Right atrium auricular region (tissue), 2 donors: ENCODE data around the gene SNX24. TPM values are rescaled to one million over a fixed set of nuclear protein-coding genes. Genes with fewer than 3 reads are reported as not detected.

ENCODE experiments used
- DNase-seq: peaks from one replicate; pipeline ENCODE4 v3.0.0-alpha.2; 2019; ENCODE audit warnings: low spot score
- H3K27ac ChIP-seq, 2 donors: fragments of 200-600 bp; sonication (generic); 1 replicate in 1 of 2; 2 replicates in 1 of 2; pipeline ENCODE4 v1.5.1; 2016 to 2019
- H3K27me3 ChIP-seq, 2 donors: fragments of 200-600 bp; sonication (generic); one replicate each; pipeline versions ENCODE4 v1.5.1 to v1.6.0; 2017 to 2019
- H3K36me3 ChIP-seq: fragments of 200-600 bp; sonication (generic); one replicate; pipeline ENCODE4 v1.5.1; 2016
- H3K4me1 ChIP-seq, 2 donors: fragments of 200-600 bp; sonication (generic); one replicate each; pipeline versions ENCODE4 v1.5.1 to v1.6.0; 2017 to 2019
- H3K4me3 ChIP-seq, 2 donors: fragments of 200-600 bp; sonication (generic); 1 replicate in 1 of 2; 2 replicates in 1 of 2; pipeline ENCODE4 v1.5.1; 2017 to 2019; ENCODE audit warnings: mild to moderate bottlenecking in 1 of 2, moderate library complexity in 1 of 2
- H3K9me3 ChIP-seq, 2 donors: fragments of 200-600 bp; sonication (generic); one replicate each; pipeline ENCODE4 v1.5.1; 2019
- CTCF ChIP-seq, 2 donors: fragments of 200-600 bp; sonication (generic); IDR thresholded peaks; one replicate each; pipeline ENCODE4 v1.5.1; 2019; ENCODE audit warnings: antibody characterized with exemption in 2 of 2
- total RNA-seq, 2 donors: library from RNA; depleted of rRNA; stranded (reverse); fragments of >200 nt; gene quantifications; one replicate each; pipeline ENCODE4 v1.1.0, GENCODE V29; 2016

Gene SNX24
- total RNA-seq, 2 donors from 2014 or later: 10.8 to 13.2 TPM

- Histone ChIP-seq H3K27me3 (no peaks in the 10 kb centered on the region), H3K4me3 (no peak overlapping the region), H3K4me1 (no peaks in the 10 kb centered on the region), H3K9me3 (no peaks in the 10 kb centered on the region), H3K36me3 (no peaks in the 10 kb centered on the region), H3K27ac (no peak overlapping the region)
- DNase-seq: no peak
- no peak for TF ChIP-seq CTCF (IDR thresholded peaks at IDR 0.05)
These were observed 155.3 kb downstream of the SNX24 start for GRCh38 chr5:123000731-123001130.

- Histone ChIP-seq H3K4me3 (no peak overlapping the region), H3K9me3 (no peaks in the 10 kb centered on the region), H3K4me1 (no peaks in the 10 kb centered on the region), H3K27me3 (no peaks in the 10 kb centered on the region), H3K27ac (no peak overlapping the region), H3K36me3 (no peaks in the 10 kb centered on the region)
- DNase-seq: no peak
- no peak for TF ChIP-seq CTCF (IDR thresholded peaks at IDR 0.05)
These were observed 156.4 kb downstream of the SNX24 start for GRCh38 chr5:123001808-123002207.

- Histone ChIP-seq H3K4me1 (no peaks in the 10 kb centered on the region), H3K9me3 (no peaks in the 10 kb centered on the region), H3K27ac (no peak overlapping the region), H3K4me3 (no peak overlapping the region), H3K36me3 (no peaks in the 10 kb centered on the region), H3K27me3 (no peaks in the 10 kb centered on the region)
- DNase-seq: no peak
- no peak for TF ChIP-seq CTCF (IDR thresholded peaks at IDR 0.05)
These were observed 161.8 kb downstream of the SNX24 start for GRCh38 chr5:123007182-123007581.

- no peaks in the 10 kb centered on the region for H3K9me3 ChIP-seq
- no peak for TF ChIP-seq CTCF (IDR thresholded peaks at IDR 0.05)
- H3K4me3 ChIP-seq: no peak overlapping the region
- H3K27ac ChIP-seq: no peak overlapping the region
- no peaks in the 10 kb centered on the region for H3K4me1 ChIP-seq
- no peaks in the 10 kb centered on the region for H3K27me3 ChIP-seq
- no peaks in the 10 kb centered on the region for H3K36me3 ChIP-seq
- no peak for DNase-seq
These were observed 162.3 kb downstream of the SNX24 start for GRCh38 chr5:123007754-123008153.

GRCh38 chr5:123012321-123012720, 166.9 kb downstream of the SNX24 start:
- no peak for DNase-seq
- H3K27me3 ChIP-seq: no peaks in the 10 kb centered on the region
- H3K4me1 ChIP-seq: no peaks in the 10 kb centered on the region
- no peaks in the 10 kb centered on the region for H3K36me3 ChIP-seq
- TF ChIP-seq CTCF (IDR thresholded peaks at IDR 0.05): no peak
- H3K27ac ChIP-seq: no peak overlapping the region
- H3K9me3 ChIP-seq: no peaks in the 10 kb centered on the region
- no peak overlapping the region for H3K4me3 ChIP-seq

- TF ChIP-seq CTCF (IDR thresholded peaks at IDR 0.05): no peak
These were observed 169.3 kb downstream of the SNX24 start for GRCh38 chr5:123014689-123015088.

More at GRCh38 chr5:123014689-123015088, 169.3 kb downstream of the SNX24 start:
- H3K36me3 ChIP-seq: no peaks in the 10 kb centered on the region
- no peaks in the 10 kb centered on the region for H3K4me1 ChIP-seq
- H3K4me3 ChIP-seq: no peak overlapping the region
- H3K27me3 ChIP-seq: no peaks in the 10 kb centered on the region
- H3K9me3 ChIP-seq: no peaks in the 10 kb centered on the region
- no peak overlapping the region for H3K27ac ChIP-seq
- DNase-seq: no peak
